Naive thymus-derived CD4-positive, alpha-beta T cell (primary cell): ENCODE data around the gene ZCWPW1. TPM values are rescaled to one million over a fixed set of nuclear protein-coding genes. Genes with fewer than 3 reads are reported as not detected.

ENCODE experiments used
- ATAC-seq: fragments of 150-1000 bp; cut with Tn5 transposase; 2 replicates; pipeline ENCODE4 v1.10.0; 2021; ENCODE audit warnings: mild to moderate bottlenecking, moderate library complexity
- CTCF ChIA-PET: fragments of 350-600 bp; sonication (Branson Sonifier 250); formaldehyde crosslinking; loops from one replicate; lab custom pipeline; 2021; ENCODE audit warnings: antibody characterized with exemption; lab: Charles Lee
- POLR2A ChIA-PET: fragments of 350-600 bp; sonication (Branson Sonifier 250); formaldehyde crosslinking; loops from one replicate; lab custom pipeline; 2021; ENCODE audit warnings: antibody characterized with exemption, inconsistent platforms; lab: Charles Lee
- DNase-seq, 9 donors: peaks; one replicate each; pipeline versions ENCODE4 v3.0.0 to v3.0.0-alpha.2; 2020 to 2022; ENCODE audit warnings: mixed read lengths in 1 of 9
- H3K27ac ChIP-seq: one replicate; pipeline ENCODE4 v1.7.0; 2013; ENCODE audit warnings: mild to moderate bottlenecking, low read depth, low read length, moderate library complexity
- H3K27me3 ChIP-seq, 2 donors: one replicate each; pipeline ENCODE4 v1.7.0; 2013; ENCODE audit warnings: low read length in 2 of 2, mild to moderate bottlenecking in 2 of 2, moderate library complexity in 2 of 2; ENCODE audit not compliant: control insufficient read depth in 2 of 2, insufficient read depth in 2 of 2
- H3K36me3 ChIP-seq, 3 experiments: 1 replicate in 2 of 3; 2 replicates in 1 of 3; pipeline ENCODE4 v1.7.0; 2013; ENCODE audit warnings: low read length in 3 of 3, mild to moderate bottlenecking in 3 of 3, moderate library complexity in 1 of 3; ENCODE audit not compliant: insufficient read depth in 3 of 3, control insufficient read depth in 2 of 3
- H3K4me1 ChIP-seq, 2 donors: one replicate each; pipeline ENCODE4 v1.7.0; 2013; ENCODE audit warnings: low read length in 2 of 2, mild to moderate bottlenecking in 2 of 2, moderate library complexity in 1 of 2; ENCODE audit not compliant: control insufficient read depth in 2 of 2, insufficient read depth in 2 of 2
- H3K4me3 ChIP-seq: 2 replicates; pipeline ENCODE4 v1.7.0; 2013; ENCODE audit warnings: mild to moderate bottlenecking, low read length
- H3K9me3 ChIP-seq, 3 experiments: 1 replicate in 2 of 3; 2 replicates in 1 of 3; pipeline ENCODE4 v1.7.0; 2013; ENCODE audit warnings: low read length in 3 of 3; ENCODE audit not compliant: control insufficient read depth in 2 of 3
- H3K27ac Mint-ChIP-seq, 9 donors: one replicate each; pipeline ENCODE4 v1.8.0; 2020 to 2022; ENCODE audit warnings: mixed read lengths in 9 of 9, mild to moderate bottlenecking in 8 of 9, moderate library complexity in 5 of 9, inconsistent platforms in 2 of 9
- H3K27me3 Mint-ChIP-seq, 5 donors: one replicate each; pipeline ENCODE4 v1.8.0; 2021 to 2022; ENCODE audit warnings: mixed read lengths in 5 of 5, mild to moderate bottlenecking in 1 of 5
- H3K36me3 Mint-ChIP-seq, 5 donors: one replicate each; pipeline ENCODE4 v1.8.0; 2020 to 2022; ENCODE audit warnings: mixed read lengths in 5 of 5, mild to moderate bottlenecking in 3 of 5, inconsistent platforms in 1 of 5
- H3K4me1 Mint-ChIP-seq, 7 donors: one replicate each; pipeline ENCODE4 v1.8.0; 2020 to 2022; ENCODE audit warnings: mixed read lengths in 7 of 7, mild to moderate bottlenecking in 3 of 7, inconsistent platforms in 1 of 7
- H3K4me3 Mint-ChIP-seq, 10 donors: one replicate each; pipeline ENCODE4 v1.8.0; 2020 to 2022; ENCODE audit warnings: mild to moderate bottlenecking in 10 of 10, mixed read lengths in 10 of 10, moderate library complexity in 6 of 10, inconsistent platforms in 2 of 10
- H3K9me3 Mint-ChIP-seq, 11 donors: one replicate each; pipeline ENCODE4 v1.8.0; 2020 to 2022; ENCODE audit warnings: mixed read lengths in 11 of 11, mild to moderate bottlenecking in 4 of 11, inconsistent platforms in 1 of 11, moderate library complexity in 1 of 11
- intact Hi-C, 2 donors: fragments of 100-400 bp; cut with micrococcal nuclease; formaldehyde crosslinking; loops; one replicate each; pipeline ENCODE4 v1.15.1; 2023
- polyA plus RNA-seq, 2 donors: library from polyadenylated mRNA; unstranded; fragments of 300-500 nt; fragmentation: Illumina TruSeq; gene quantifications; one replicate each; pipeline ENCODE4 v1.2.3, GENCODE V29; 2021
- total RNA-seq, 6 experiments: library from RNA in 5 of 6; stranded (reverse) in 5 of 6; gene quantifications; 1 replicate in 5 of 6; 2 replicates in 1 of 6; pipeline ENCODE4 v1.2.3 and lab custom pipeline; 2021 to 2026

ZCWPW1 gene
- total and polyA plus RNA-seq, 7 experiments from 2014 or later: 4.1 to 18.6 (median 7.1) TPM

GRCh38 chr7:100427762-100428198 lies 723 bp downstream of the ZCWPW1 start:
- ChIA-PET POLR2A (interaction anchor here (0.6 to 4.1 kb wide), 29 partner anchors 10 to 962 kb away, joined by 3 to 58 read pairs (median 6); partner anchors contain the start of genes ATP5MF, CNPY4, FBXO24 and GPC2), CTCF (interaction anchor here (0.6 to 0.7 kb wide), 2 partner anchors 20 to 294 kb away, joined by 3 to 6 read pairs; no protein-coding TSS in a partner anchor)
- no peak for ATAC-seq
- Mint-ChIP-seq H3K9me3 (peaks cover 0 to 18% (median 0%) of the 10 kb centered on the region in 11 donors), H3K4me1 (peaks cover 14 to 47% (median 29%) of the 10 kb centered on the region in 7 donors), H3K27me3 (peaks cover 0 to 24% (median 0%) of the 10 kb centered on the region in 5 donors), H3K4me3 (peak overlapping the region; percentile 93 to 100 (median 97)), H3K36me3 (peaks cover 0 to 9% (median 5%) of the 10 kb centered on the region in 5 donors), H3K27ac (peak overlapping the region in 8 of 9 donors; percentile 99 to 100 (median 100))
- H3K4me1 ChIP-seq: peaks cover 22 to 24% of the 10 kb centered on the region in 2 donors
- H3K9me3 ChIP-seq: no peaks in the 10 kb centered on the region
- peaks cover 0 to 17% (median 0%) of the 10 kb centered on the region in 3 experiments for H3K36me3 ChIP-seq
- no peaks in the 10 kb centered on the region for H3K27me3 ChIP-seq
- no peak overlapping the region for H3K4me3 ChIP-seq
- no peak for DNase-seq
- intact Hi-C loops: loop anchor here (1.0 to 10.0 kb wide), 29 partner anchors 9 to 953 kb away; partner anchors contain the start of genes AP4M1 (in 2 of the 2), CNPY4 (in 2 of the 2), MCM7 (in 2 of the 2) and POP7 (in 2 of the 2)
- H3K27ac ChIP-seq: peak overlapping the region; percentile 97

- H3K4me1 Mint-ChIP-seq: peaks cover 4 to 35% (median 18%) of the 10 kb centered on the region in 7 donors
- H3K36me3 Mint-ChIP-seq: peaks cover 0 to 7% (median 4%) of the 10 kb centered on the region in 5 donors
- ATAC-seq (no peak), DNase-seq (no peak)
- H3K9me3 Mint-ChIP-seq: peaks cover 0 to 18% (median 0%) of the 10 kb centered on the region in 11 donors
- peaks cover 0 to 24% (median 0%) of the 10 kb centered on the region in 5 donors for H3K27me3 Mint-ChIP-seq
- Histone ChIP-seq H3K4me3 (no peak overlapping the region), H3K9me3 (no peaks in the 10 kb centered on the region), H3K4me1 (peaks cover 16 to 17% of the 10 kb centered on the region in 2 donors), H3K36me3 (peaks cover 0 to 10% (median 0%) of the 10 kb centered on the region in 3 experiments), H3K27ac (no peak overlapping the region), H3K27me3 (no peaks in the 10 kb centered on the region)
- ChIA-PET CTCF (no interaction called here), POLR2A (no interaction called here)
- peak overlapping the region in 2 of 9 donors; percentile 33 to 36 for H3K27ac Mint-ChIP-seq
- no peak overlapping the region for H3K4me3 Mint-ChIP-seq
- intact Hi-C loops: loop anchor here (5.0 to 10.0 kb wide), 3 partner anchors 266 to 952 kb away; partner anchors contain the start of genes FIS1 (in 1 of the 2), GIGYF1 (in 1 of the 2) and ZNF789 (in 1 of the 2)
These were observed 2.0 kb downstream of the ZCWPW1 start for GRCh38 chr7:100426516-100426915.

DNA sequence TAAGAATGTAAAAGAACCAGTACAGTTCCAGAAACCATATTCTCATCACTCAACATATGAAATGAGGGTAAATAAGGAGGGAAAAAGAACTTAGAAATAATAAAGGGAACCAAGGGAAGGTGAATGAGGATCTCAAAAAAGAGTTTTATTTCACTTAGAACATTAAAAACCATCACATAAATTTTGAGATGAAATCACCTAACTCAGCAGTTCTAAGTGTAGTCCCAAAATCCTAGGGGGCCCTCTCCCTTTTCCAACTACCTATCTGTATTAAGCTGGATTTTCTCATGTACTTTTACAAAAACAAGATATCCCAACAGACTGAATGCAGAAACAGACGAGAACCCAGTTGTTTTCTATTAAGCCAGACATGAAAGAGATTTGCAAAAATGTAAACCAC lies 3.2 kb downstream of the ZCWPW1 start:
- ChIA-PET POLR2A (interaction anchor here (1.1 kb wide), 1 partner anchor 11 kb away, joined by 7 read pairs; the partner anchor contains the start of gene PPP1R35), CTCF (no interaction called here)
- H3K27ac Mint-ChIP-seq: peak overlapping the region in 1 of 9 donors; percentile 51

DNA sequence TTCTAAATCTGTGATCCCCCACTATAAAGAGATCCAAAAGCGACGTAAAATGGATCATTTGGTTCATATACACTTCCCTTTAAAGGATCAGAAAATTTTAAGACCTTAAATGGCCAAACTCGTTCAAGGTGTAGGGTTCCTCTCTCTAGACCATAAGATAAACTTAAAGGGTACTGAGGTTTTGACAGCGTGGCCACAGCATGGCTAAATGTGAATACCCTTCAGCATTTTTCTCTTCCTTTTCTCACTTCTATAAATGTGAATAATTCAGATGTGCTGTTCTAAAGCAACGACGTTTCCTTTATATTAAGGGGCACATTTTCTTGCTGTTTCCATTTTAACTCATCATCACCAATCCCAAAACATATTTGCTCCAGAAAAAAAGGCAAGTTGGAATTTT lies 5.2 kb downstream of the ZCWPW1 start:
- Histone ChIP-seq H3K27me3 (no peaks in the 10 kb centered on the region), H3K4me1 (peaks cover 4 to 7% of the 10 kb centered on the region in 2 donors), H3K9me3 (no peaks in the 10 kb centered on the region), H3K36me3 (no peaks in the 10 kb centered on the region), H3K27ac (no peak overlapping the region), H3K4me3 (no peak overlapping the region)
- ATAC-seq (no peak), DNase-seq (no peak)
- Mint-ChIP-seq H3K4me1 (peaks cover 0 to 13% (median 4%) of the 10 kb centered on the region in 7 donors), H3K27me3 (peaks cover 0 to 12% (median 0%) of the 10 kb centered on the region in 5 donors), H3K4me3 (no peak overlapping the region), H3K9me3 (peaks cover 0 to 4% (median 0%) of the 10 kb centered on the region in 11 donors), H3K27ac (no peak overlapping the region), H3K36me3 (peaks cover 0 to 9% (median 0%) of the 10 kb centered on the region in 5 donors)
- ChIA-PET CTCF (interaction anchor here (1.6 kb wide), 1 partner anchor 16 kb away, joined by 7 read pairs; no protein-coding TSS in a partner anchor), POLR2A (no interaction called here)
- intact Hi-C loops: loop anchor here in 1 of 2 donors (10.0 kb wide), 2 partner anchors 821 to 949 kb away; partner anchors contain the start of genes FIS1 and ZNF789

More for the DNA sequence above, 3.2 kb downstream of the ZCWPW1 start:
- Histone ChIP-seq H3K27ac (no peak overlapping the region), H3K4me3 (no peak overlapping the region), H3K36me3 (peaks cover 0 to 7% (median 0%) of the 10 kb centered on the region in 3 experiments), H3K4me1 (peaks cover 5 to 7% of the 10 kb centered on the region in 2 donors), H3K27me3 (no peaks in the 10 kb centered on the region), H3K9me3 (no peaks in the 10 kb centered on the region)
- H3K9me3 Mint-ChIP-seq: peaks cover 0 to 18% (median 0%) of the 10 kb centered on the region in 11 donors
- DNase-seq (no peak), ATAC-seq (no peak)
- intact Hi-C loops: loop anchor here (5.0 to 10.0 kb wide), 3 partner anchors 267 to 951 kb away; partner anchors contain the start of genes FIS1 (in 1 of the 2), GIGYF1 (in 1 of the 2) and ZNF789 (in 1 of the 2)
- peaks cover 0 to 24% (median 0%) of the 10 kb centered on the region in 5 donors for H3K27me3 Mint-ChIP-seq
- peaks cover 0 to 23% (median 6%) of the 10 kb centered on the region in 7 donors for H3K4me1 Mint-ChIP-seq
- H3K36me3 Mint-ChIP-seq: peaks cover 0 to 7% (median 4%) of the 10 kb centered on the region in 5 donors
- H3K4me3 Mint-ChIP-seq: no peak overlapping the region

DNA sequence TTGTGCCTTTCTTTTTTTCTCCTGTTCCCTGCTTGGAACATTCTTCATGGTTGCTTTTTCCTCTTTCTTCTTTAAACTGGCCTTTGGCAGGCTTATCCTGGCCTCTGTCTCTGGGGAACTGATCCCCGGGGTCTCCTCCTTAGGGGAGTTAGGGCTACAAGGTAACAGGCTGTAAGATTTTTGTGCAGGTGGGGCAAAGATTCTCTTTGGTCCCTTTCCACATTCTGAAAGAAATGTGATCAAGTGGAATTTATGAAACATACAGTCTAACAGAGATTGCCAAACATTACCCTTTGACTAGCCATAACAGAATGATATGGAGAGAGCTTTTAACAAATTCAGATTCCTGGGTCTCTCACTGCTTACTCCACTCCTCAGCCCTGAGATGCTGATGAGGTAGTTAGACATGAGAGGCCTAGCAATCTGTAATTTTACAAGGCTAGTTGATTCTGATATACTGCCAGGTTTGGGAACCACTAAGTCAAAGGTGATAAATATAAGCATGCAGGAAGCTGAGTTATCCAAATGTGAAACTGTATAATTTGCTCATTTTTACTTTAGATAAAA lies 8.8 kb downstream of the ZCWPW1 start:
- Histone ChIP-seq H3K27me3 (no peaks in the 10 kb centered on the region), H3K4me1 (no peaks in the 10 kb centered on the region), H3K9me3 (no peaks in the 10 kb centered on the region), H3K36me3 (no peaks in the 10 kb centered on the region), H3K27ac (no peak overlapping the region), H3K4me3 (no peak overlapping the region)
- POLR2A ChIA-PET: interaction anchor here (0.6 to 1.4 kb wide), 3 partner anchors 10 to 276 kb away, joined by 3 to 6 read pairs (median 3); partner anchors contain the start of gene MEPCE
- Mint-ChIP-seq H3K9me3 (no peaks in the 10 kb centered on the region), H3K27ac (peak overlapping the region in 4 of 9 donors; percentile 10 to 88 (median 18)), H3K27me3 (peaks cover 0 to 6% (median 0%) of the 10 kb centered on the region in 5 donors), H3K4me1 (peaks cover 0 to 4% (median 0%) of the 10 kb centered on the region in 7 donors), H3K4me3 (no peak overlapping the region), H3K36me3 (peaks cover 0 to 20% (median 12%) of the 10 kb centered on the region in 5 donors)
- ATAC-seq (no peak), DNase-seq (no peak)
- intact Hi-C loops: loop anchor here in 1 of 2 donors (10.0 kb wide), 2 partner anchors 825 to 945 kb away; partner anchors contain the start of genes FIS1 and ZNF789
- CTCF ChIA-PET: interaction anchor here (1.2 kb wide), 1 partner anchor 13 kb away, joined by 3 read pairs; no protein-coding TSS in a partner anchor
